ENCODE results near the gene PSME3IP1. TPM values are rescaled to one million over a fixed set of nuclear protein-coding genes. Genes with fewer than 3 reads are reported as not detected.

Gene PSME3IP1
- polyA plus RNA-seq, 1 of the 3 experiments (the other 2 are of a cell fraction), result 80.9 TPM

DNA sequence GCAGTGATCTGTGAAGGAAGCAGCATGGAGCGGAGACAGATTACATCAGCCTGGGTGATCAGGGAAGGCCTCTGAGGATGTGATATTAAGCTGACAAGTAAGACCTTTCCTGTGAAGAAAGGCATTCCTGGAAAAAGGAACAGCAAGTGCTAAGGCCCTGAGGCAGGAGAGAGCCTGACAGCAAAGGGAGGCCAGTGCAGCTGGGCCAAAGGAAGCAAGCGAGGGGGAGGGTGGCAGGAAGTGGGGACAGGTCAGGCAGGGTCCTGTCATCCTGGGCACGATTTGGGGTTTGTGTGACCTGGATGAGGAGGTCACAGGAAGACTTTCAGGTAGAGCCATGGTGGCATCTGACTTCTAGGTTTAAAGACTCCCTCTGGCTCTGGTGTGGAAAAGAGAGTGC, 81.1 kb downstream of the PSME3IP1 start (continued):
- TF ChIP-seq, protein P1, sequence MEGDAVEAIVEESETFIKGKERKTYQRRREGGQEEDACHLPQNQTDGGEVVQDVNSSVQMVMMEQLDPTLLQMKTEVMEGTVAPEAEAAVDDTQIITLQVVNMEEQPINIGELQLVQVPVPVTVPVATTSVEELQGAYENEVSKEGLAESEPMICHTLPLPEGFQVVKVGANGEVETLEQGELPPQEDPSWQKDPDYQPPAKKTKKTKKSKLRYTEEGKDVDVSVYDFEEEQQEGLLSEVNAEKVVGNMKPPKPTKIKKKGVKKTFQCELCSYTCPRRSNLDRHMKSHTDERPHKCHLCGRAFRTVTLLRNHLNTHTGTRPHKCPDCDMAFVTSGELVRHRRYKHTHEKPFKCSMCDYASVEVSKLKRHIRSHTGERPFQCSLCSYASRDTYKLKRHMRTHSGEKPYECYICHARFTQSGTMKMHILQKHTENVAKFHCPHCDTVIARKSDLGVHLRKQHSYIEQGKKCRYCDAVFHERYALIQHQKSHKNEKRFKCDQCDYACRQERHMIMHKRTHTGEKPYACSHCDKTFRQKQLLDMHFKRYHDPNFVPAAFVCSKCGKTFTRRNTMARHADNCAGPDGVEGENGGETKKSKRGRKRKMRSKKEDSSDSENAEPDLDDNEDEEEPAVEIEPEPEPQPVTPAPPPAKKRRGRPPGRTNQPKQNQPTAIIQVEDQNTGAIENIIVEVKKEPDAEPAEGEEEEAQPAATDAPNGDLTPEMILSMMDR (IDR thresholded peaks at IDR 0.05), result no peak
- no peak for TF ChIP-seq GABPA (IDR thresholded peaks at IDR 0.05; ENCODE audit: low read depth)
- TF ChIP-seq, protein P2, sequence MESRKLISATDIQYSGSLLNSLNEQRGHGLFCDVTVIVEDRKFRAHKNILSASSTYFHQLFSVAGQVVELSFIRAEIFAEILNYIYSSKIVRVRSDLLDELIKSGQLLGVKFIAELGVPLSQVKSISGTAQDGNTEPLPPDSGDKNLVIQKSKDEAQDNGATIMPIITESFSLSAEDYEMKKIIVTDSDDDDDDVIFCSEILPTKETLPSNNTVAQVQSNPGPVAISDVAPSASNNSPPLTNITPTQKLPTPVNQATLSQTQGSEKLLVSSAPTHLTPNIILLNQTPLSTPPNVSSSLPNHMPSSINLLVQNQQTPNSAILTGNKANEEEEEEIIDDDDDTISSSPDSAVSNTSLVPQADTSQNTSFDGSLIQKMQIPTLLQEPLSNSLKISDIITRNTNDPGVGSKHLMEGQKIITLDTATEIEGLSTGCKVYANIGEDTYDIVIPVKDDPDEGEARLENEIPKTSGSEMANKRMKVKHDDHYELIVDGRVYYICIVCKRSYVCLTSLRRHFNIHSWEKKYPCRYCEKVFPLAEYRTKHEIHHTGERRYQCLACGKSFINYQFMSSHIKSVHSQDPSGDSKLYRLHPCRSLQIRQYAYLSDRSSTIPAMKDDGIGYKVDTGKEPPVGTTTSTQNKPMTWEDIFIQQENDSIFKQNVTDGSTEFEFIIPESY (IDR thresholded peaks at IDR 0.05; ENCODE audit: borderline replicate concordance, low read depth), result no peak

GRCh38 chr16:57102888-57103851, 82.7 kb downstream of the PSME3IP1 start:
- Histone ChIP-seq H3K4me3 (ENCODE audit: low read depth in 2 of 2, low read length in 1 of 2) (no peak overlapping the region), H4K20me1 (ENCODE audit: insufficient read depth) (peaks cover 8% of the 10 kb centered on the region; the same call in 1 of the 2 replicates), H3K9me2 (no peaks in the 10 kb centered on the region), H3K79me2 (ENCODE audit: insufficient read depth) (peaks cover 46% of the 10 kb centered on the region; the same call in 1 of the 2 replicates), H3F3A (replicated peaks; ENCODE audit: insufficient read depth) (no peaks in the 10 kb centered on the region), H3K27me3 (ENCODE audit: insufficient read depth) (no peaks in the 10 kb centered on the region), H3K9me3 (no peaks in the 10 kb centered on the region), H3K27ac (ENCODE audit: low read depth in 2 of 2, low read length in 1 of 2) (no peak overlapping the region), H3K9ac (no peak overlapping the region), H2AFZ (ENCODE audit: low read depth) (no peak overlapping the region), H3K36me3 (replicated peaks in 1 of 2; ENCODE audit: control insufficient read depth in 1 of 2, insufficient read depth in 2 of 2, low read length in 1 of 2) (no peaks in the 10 kb centered on the region), H3K4me2 (no peak overlapping the region), H3K4me1 (ENCODE audit: control insufficient read depth in 1 of 2, insufficient read depth in 2 of 2, low read depth in 1 of 2, low read length in 1 of 2) (peaks cover 0 to 12% of the 10 kb centered on the region in 2 experiments; a peak in 1 of 4 replicates)
- TF ChIP-seq JUND (IDR thresholded peaks at IDR 0.05) (no peak), SIN3A (IDR thresholded peaks at IDR 0.05; ENCODE audit: borderline replicate concordance, low read depth, low read length) (no peak), RAD21 (IDR thresholded peaks at IDR 0.05; ENCODE audit: low read length) (no peak), EZH2phosphoT487 (IDR thresholded peaks at IDR 0.05; ENCODE audit: borderline replicate concordance, low read depth) (no peak), NFIC (IDR thresholded peaks at IDR 0.05; ENCODE audit: borderline replicate concordance) (no peak), MEF2A (IDR thresholded peaks at IDR 0.05; ENCODE audit: borderline replicate concordance, low read depth) (no peak), YY1 (IDR thresholded peaks at IDR 0.05; ENCODE audit: low read depth) (no peak), POLR2AphosphoS5 (IDR thresholded peaks at IDR 0.05; ENCODE audit: low read depth, low read length) (no peak), GATA2 (CRISPR knock-in tag; IDR thresholded peaks at IDR 0.05) (no peak), ELF1 (IDR thresholded peaks at IDR 0.05) (no peak), RCOR1 (IDR thresholded peaks at IDR 0.05; ENCODE audit: low read length) (no peak), MXI1 (IDR thresholded peaks at IDR 0.05; ENCODE audit: low read depth, low read length) (no peak), CHD2 (IDR thresholded peaks at IDR 0.05; ENCODE audit: low read length, partially characterized antibody) (no peak), RXRA (IDR thresholded peaks at IDR 0.05; ENCODE audit: borderline replicate concordance, low read depth) (no peak)
- TF ChIP-seq, protein P3, sequence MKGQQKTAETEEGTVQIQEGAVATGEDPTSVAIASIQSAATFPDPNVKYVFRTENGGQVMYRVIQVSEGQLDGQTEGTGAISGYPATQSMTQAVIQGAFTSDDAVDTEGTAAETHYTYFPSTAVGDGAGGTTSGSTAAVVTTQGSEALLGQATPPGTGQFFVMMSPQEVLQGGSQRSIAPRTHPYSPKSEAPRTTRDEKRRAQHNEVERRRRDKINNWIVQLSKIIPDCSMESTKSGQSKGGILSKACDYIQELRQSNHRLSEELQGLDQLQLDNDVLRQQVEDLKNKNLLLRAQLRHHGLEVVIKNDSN (IDR thresholded peaks at IDR 0.05; ENCODE audit: borderline replicate concordance, low read depth), result no peak
- TF ChIP-seq, protein P4, sequence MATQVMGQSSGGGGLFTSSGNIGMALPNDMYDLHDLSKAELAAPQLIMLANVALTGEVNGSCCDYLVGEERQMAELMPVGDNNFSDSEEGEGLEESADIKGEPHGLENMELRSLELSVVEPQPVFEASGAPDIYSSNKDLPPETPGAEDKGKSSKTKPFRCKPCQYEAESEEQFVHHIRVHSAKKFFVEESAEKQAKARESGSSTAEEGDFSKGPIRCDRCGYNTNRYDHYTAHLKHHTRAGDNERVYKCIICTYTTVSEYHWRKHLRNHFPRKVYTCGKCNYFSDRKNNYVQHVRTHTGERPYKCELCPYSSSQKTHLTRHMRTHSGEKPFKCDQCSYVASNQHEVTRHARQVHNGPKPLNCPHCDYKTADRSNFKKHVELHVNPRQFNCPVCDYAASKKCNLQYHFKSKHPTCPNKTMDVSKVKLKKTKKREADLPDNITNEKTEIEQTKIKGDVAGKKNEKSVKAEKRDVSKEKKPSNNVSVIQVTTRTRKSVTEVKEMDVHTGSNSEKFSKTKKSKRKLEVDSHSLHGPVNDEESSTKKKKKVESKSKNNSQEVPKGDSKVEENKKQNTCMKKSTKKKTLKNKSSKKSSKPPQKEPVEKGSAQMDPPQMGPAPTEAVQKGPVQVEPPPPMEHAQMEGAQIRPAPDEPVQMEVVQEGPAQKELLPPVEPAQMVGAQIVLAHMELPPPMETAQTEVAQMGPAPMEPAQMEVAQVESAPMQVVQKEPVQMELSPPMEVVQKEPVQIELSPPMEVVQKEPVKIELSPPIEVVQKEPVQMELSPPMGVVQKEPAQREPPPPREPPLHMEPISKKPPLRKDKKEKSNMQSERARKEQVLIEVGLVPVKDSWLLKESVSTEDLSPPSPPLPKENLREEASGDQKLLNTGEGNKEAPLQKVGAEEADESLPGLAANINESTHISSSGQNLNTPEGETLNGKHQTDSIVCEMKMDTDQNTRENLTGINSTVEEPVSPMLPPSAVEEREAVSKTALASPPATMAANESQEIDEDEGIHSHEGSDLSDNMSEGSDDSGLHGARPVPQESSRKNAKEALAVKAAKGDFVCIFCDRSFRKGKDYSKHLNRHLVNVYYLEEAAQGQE (IDR thresholded peaks at IDR 0.05; ENCODE audit: low read depth, low read length), result no peak
- TF ChIP-seq, protein P5, sequence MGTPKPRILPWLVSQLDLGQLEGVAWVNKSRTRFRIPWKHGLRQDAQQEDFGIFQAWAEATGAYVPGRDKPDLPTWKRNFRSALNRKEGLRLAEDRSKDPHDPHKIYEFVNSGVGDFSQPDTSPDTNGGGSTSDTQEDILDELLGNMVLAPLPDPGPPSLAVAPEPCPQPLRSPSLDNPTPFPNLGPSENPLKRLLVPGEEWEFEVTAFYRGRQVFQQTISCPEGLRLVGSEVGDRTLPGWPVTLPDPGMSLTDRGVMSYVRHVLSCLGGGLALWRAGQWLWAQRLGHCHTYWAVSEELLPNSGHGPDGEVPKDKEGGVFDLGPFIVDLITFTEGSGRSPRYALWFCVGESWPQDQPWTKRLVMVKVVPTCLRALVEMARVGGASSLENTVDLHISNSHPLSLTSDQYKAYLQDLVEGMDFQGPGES (IDR thresholded peaks at IDR 0.05; ENCODE audit: low read depth, low read length), result no peak
- WGBS (ENCODE audit: low lambda C conversion rate), result 96% methylated on average over 16 of the region's 16 CpGs
- DNase-seq, result no peak
- CTCF ChIA-PET, result interaction anchor here (1.0 to 8.6 kb wide), 4 partner anchors 8 to 39 kb away, joined by 3 to 67 read pairs (median 6); partner anchors contain the start of gene CPNE2
- POLR2A ChIA-PET, result interaction anchor here (4.1 kb wide), 1 partner anchor 11 kb away, joined by 15 read pairs; the partner anchor contains the start of gene CPNE2
